H9 (cell line): ENCODE measurements around the gene AOC1. TPM values are rescaled to one million over a fixed set of nuclear protein-coding genes. Genes with fewer than 3 reads are reported as not detected.

Experiments used
- DNase-seq: peaks from one replicate; pipeline ENCODE4 v3.0.0-alpha.2; 2017
- H2AFZ ChIP-seq: one replicate; pipeline ENCODE4 v1.6.1; 2013; ENCODE audit warnings: mild to moderate bottlenecking, low read length, control low read depth, moderate library complexity
- H2AK5ac ChIP-seq: 2 replicates; pipeline ENCODE4 v1.6.1; 2013; ENCODE audit warnings: low read length, control low read depth, mixed read lengths; ENCODE audit not compliant: insufficient read length
- H2BK120ac ChIP-seq: one replicate; pipeline ENCODE4 v1.6.1; 2013; ENCODE audit warnings: low read depth, mild to moderate bottlenecking, low read length, control low read depth, inconsistent platforms; ENCODE audit not compliant: poor library complexity, severe bottlenecking
- H2BK12ac ChIP-seq: 2 replicates; pipeline ENCODE4 v1.6.1; 2013; ENCODE audit warnings: low read length, control low read depth, mixed read lengths, low read depth; ENCODE audit not compliant: insufficient read length
- H2BK15ac ChIP-seq: 2 replicates; pipeline ENCODE4 v1.6.1; 2013; ENCODE audit warnings: low read depth, low read length, control low read depth
- H2BK20ac ChIP-seq: one replicate; pipeline ENCODE4 v1.6.1; 2013; ENCODE audit warnings: low read depth, mild to moderate bottlenecking, low read length, control low read depth, inconsistent platforms; ENCODE audit not compliant: poor library complexity, severe bottlenecking
- H2BK5ac ChIP-seq: 2 replicates; pipeline ENCODE4 v1.6.1; 2013; ENCODE audit warnings: low read length, control low read depth, mixed read lengths; ENCODE audit not compliant: insufficient read length
- H3K14ac ChIP-seq: 2 replicates; pipeline ENCODE4 v1.6.1; 2013; ENCODE audit warnings: low read length, control low read depth; ENCODE audit not compliant: insufficient read depth
- H3K18ac ChIP-seq: 2 replicates; pipeline ENCODE4 v1.6.1; 2013; ENCODE audit warnings: low read depth, mild to moderate bottlenecking, mixed read lengths, low read length, control low read depth; ENCODE audit not compliant: insufficient read length
- H3K23ac ChIP-seq: 2 replicates; pipeline ENCODE4 v1.6.1; 2013; ENCODE audit warnings: low read length, control low read depth, mixed read lengths, low read depth; ENCODE audit not compliant: insufficient read length
- H3K23me2 ChIP-seq: 2 replicates; pipeline ENCODE4 v1.6.1; 2013; ENCODE audit warnings: low read depth, mild to moderate bottlenecking, mixed read lengths, low read length, control low read depth; ENCODE audit not compliant: insufficient read length, poor library complexity, severe bottlenecking
- H3K27ac ChIP-seq: 2 replicates; pipeline ENCODE4 v1.5.1; 2013; ENCODE audit warnings: low read length, control low read depth, mixed read lengths, low read depth; ENCODE audit not compliant: insufficient read length
- H3K27me3 ChIP-seq: 2 replicates; pipeline ENCODE4 v1.6.1; 2013; ENCODE audit warnings: low read length, control low read depth, inconsistent platforms; ENCODE audit not compliant: insufficient read depth
- H3K4ac ChIP-seq: 2 replicates; pipeline ENCODE4 v1.6.1; 2013; ENCODE audit warnings: low read depth, mild to moderate bottlenecking, control low read depth, inconsistent platforms, low read length, moderate library complexity
- H3K4me1 ChIP-seq: 2 replicates; pipeline ENCODE4 v1.6.1; 2013; ENCODE audit warnings: low read length, control low read depth, inconsistent platforms; ENCODE audit not compliant: insufficient read depth
- H3K4me2 ChIP-seq: 2 replicates; pipeline ENCODE4 v1.6.1; 2013; ENCODE audit warnings: low read length, control low read depth, mixed read lengths; ENCODE audit not compliant: insufficient read length, insufficient read depth
- H3K56ac ChIP-seq: 2 replicates; pipeline ENCODE4 v1.6.1; 2013; ENCODE audit warnings: low read depth, mild to moderate bottlenecking, mixed read lengths, low read length, control low read depth; ENCODE audit not compliant: insufficient read length
- H3K79me1 ChIP-seq: 2 replicates; pipeline ENCODE4 v1.6.1; 2013; ENCODE audit warnings: low read depth, mild to moderate bottlenecking, moderate library complexity, low read length, control low read depth, inconsistent platforms; ENCODE audit not compliant: insufficient read depth, poor library complexity, severe bottlenecking
- H3K79me2 ChIP-seq: 2 replicates; pipeline ENCODE4 v1.6.1; 2013; ENCODE audit warnings: low read length, control low read depth, inconsistent platforms; ENCODE audit not compliant: insufficient read depth
- H3K9ac ChIP-seq: 2 replicates; pipeline ENCODE4 v1.6.1; 2013; ENCODE audit warnings: low read length, control low read depth, mixed read lengths; ENCODE audit not compliant: insufficient read length; ENCODE audit errors: extremely low read depth
- H3K9me3 ChIP-seq: one replicate; pipeline ENCODE4 v1.6.1; 2013; ENCODE audit warnings: low read depth, low read length, inconsistent platforms; ENCODE audit not compliant: control insufficient read depth
- H3T11ph ChIP-seq: one replicate; pipeline ENCODE4 v1.6.1; 2013; ENCODE audit warnings: mild to moderate bottlenecking, low read length, control low read depth, inconsistent platforms
- H4K20me1 ChIP-seq: one replicate; pipeline ENCODE4 v1.6.1; 2013; ENCODE audit not compliant: control insufficient read depth, insufficient read length, insufficient read depth
- H4K5ac ChIP-seq: 2 replicates; pipeline ENCODE4 v1.6.1; 2013; ENCODE audit warnings: low read depth, mild to moderate bottlenecking, mixed read lengths, low read length, control low read depth; ENCODE audit not compliant: insufficient read length
- H4K8ac ChIP-seq: replicated peaks from 2 replicates; pipeline ENCODE4 v1.6.1; 2013; ENCODE audit warnings: low read length, control low read depth, mixed read lengths, low read depth; ENCODE audit not compliant: insufficient read length
- H4K91ac ChIP-seq: 2 replicates; pipeline ENCODE4 v1.6.1; 2013; ENCODE audit warnings: low read depth, mild to moderate bottlenecking, moderate library complexity, mixed read lengths, low read length, control low read depth; ENCODE audit not compliant: insufficient read length
- H3K27ac Mint-ChIP-seq, 3 experiments: 2 replicates in 2 of 3; 3 replicates in 1 of 3; pipeline ENCODE4 v1.8.0; 2020 to 2021; ENCODE audit warnings: mixed read lengths in 3 of 3, mild to moderate bottlenecking in 1 of 3, moderate library complexity in 1 of 3
- H3K27me3 Mint-ChIP-seq: 2 replicates; pipeline ENCODE4 v1.8.0; 2021; ENCODE audit warnings: low read depth, mild to moderate bottlenecking, moderate library complexity, mixed read lengths
- H3K36me3 Mint-ChIP-seq, 3 experiments: 2 replicates in 2 of 3; 3 replicates in 1 of 3; pipeline ENCODE4 v1.8.0; 2020 to 2021; ENCODE audit warnings: low read depth in 3 of 3, mixed read lengths in 3 of 3; ENCODE audit not compliant: insufficient read depth in 1 of 3
- H3K4me1 Mint-ChIP-seq, 2 experiments: 2 replicates each; pipeline ENCODE4 v1.8.0; 2020; ENCODE audit warnings: mixed read lengths in 2 of 2
- H3K4me3 Mint-ChIP-seq, 2 experiments: 2 replicates in 1 of 2; 3 replicates in 1 of 2; pipeline ENCODE4 v1.8.0; 2020 to 2021; ENCODE audit warnings: mild to moderate bottlenecking in 2 of 2, mixed read lengths in 2 of 2, moderate library complexity in 1 of 2
- H3K9me3 Mint-ChIP-seq, 2 experiments: 2 replicates in 1 of 2; 3 replicates in 1 of 2; pipeline ENCODE4 v1.8.0; 2020; ENCODE audit warnings: mild to moderate bottlenecking in 2 of 2, mixed read lengths in 2 of 2, moderate library complexity in 1 of 2
- WGBS: extraction: QIAGEN DNeasy Blood & Tissue Kit; methylation state at CpG from one replicate; pipeline ENCODE4 v1.1.7; 2013; ENCODE audit warnings: missing lambda C conversion rate, low lambda C conversion rate, mixed read lengths; ENCODE audit not compliant: insufficient read length; ENCODE audit errors: extremely low coverage; 5-methylcytosine and 5-hydroxymethylcytosine counted together
- total RNA-seq: library from RNA; stranded (reverse); gene quantifications from 2 replicates; pipeline ENCODE4 v1.2.1, GENCODE V29; 2021
- TF ChIP-seq, protein P1 (sequence below): fragments of 200-600 bp; sonication (generic); conservative IDR thresholded peaks from 3 replicates; pipeline ENCODE4 v1.8.0; 2021; ENCODE audit warnings: antibody characterized with exemption, mild to moderate bottlenecking

The AOC1 gene
- total RNA-seq, 1 experiment from 2014 or later = 0.28 TPM

DNA sequence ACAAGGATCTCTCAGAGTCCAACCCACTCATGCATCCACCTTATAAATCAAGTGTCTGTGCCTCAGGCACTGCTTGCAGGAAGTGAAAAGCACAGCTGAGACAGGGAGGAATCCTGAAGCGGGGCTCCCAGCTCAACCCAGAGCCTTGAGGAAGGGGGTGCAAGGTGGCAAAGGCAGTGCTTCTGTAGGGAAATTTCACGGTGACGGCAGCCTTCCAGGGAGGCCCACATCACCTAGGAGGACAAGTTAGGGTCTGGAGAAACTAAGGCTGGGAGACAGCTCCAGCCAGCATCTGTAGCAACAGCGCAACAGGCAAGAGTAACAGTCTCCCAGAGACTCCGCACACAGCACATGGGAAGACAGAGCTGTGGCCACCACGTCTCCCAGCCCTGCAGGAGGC, 2.7 kb downstream of the AOC1 start:
- WGBS = no CpG with 5 or more reads among the region's 6 CpGs
- peak; percentile 14 for DNase-seq

More for the DNA sequence above, 2.7 kb downstream of the AOC1 start:
- H2AFZ ChIP-seq = no peak overlapping the region
- no peaks in the 10 kb centered on the region for H3K4me1 ChIP-seq
- no peak overlapping the region for H3K4ac ChIP-seq
- H4K8ac ChIP-seq = no peak overlapping the region
- no peak overlapping the region for H2BK5ac ChIP-seq
- no peaks in the 10 kb centered on the region for H3K36me3 Mint-ChIP-seq
- no peaks in the 10 kb centered on the region for H4K20me1 ChIP-seq
- no peak overlapping the region for H3K18ac ChIP-seq
- H3K9ac ChIP-seq = no peak overlapping the region
- TF ChIP-seq, protein P1, sequence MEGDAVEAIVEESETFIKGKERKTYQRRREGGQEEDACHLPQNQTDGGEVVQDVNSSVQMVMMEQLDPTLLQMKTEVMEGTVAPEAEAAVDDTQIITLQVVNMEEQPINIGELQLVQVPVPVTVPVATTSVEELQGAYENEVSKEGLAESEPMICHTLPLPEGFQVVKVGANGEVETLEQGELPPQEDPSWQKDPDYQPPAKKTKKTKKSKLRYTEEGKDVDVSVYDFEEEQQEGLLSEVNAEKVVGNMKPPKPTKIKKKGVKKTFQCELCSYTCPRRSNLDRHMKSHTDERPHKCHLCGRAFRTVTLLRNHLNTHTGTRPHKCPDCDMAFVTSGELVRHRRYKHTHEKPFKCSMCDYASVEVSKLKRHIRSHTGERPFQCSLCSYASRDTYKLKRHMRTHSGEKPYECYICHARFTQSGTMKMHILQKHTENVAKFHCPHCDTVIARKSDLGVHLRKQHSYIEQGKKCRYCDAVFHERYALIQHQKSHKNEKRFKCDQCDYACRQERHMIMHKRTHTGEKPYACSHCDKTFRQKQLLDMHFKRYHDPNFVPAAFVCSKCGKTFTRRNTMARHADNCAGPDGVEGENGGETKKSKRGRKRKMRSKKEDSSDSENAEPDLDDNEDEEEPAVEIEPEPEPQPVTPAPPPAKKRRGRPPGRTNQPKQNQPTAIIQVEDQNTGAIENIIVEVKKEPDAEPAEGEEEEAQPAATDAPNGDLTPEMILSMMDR = no peak
- no peak overlapping the region for H3K4me2 ChIP-seq
- no peak overlapping the region for H3K27ac ChIP-seq
- no peak overlapping the region for H4K91ac ChIP-seq
- H3K27ac Mint-ChIP-seq = no peak overlapping the region; a peak in 1 of 7 replicates
- no peaks in the 10 kb centered on the region for H3K23me2 ChIP-seq
- no peaks in the 10 kb centered on the region for H3K79me2 ChIP-seq
- no peak overlapping the region for H2AK5ac ChIP-seq
- H2BK120ac ChIP-seq = no peak overlapping the region
- peaks cover 7 to 17% of the 10 kb centered on the region in 2 experiments for H3K4me1 Mint-ChIP-seq
- no peak overlapping the region for H4K5ac ChIP-seq
- no peaks in the 10 kb centered on the region for H3K79me1 ChIP-seq
- no peaks in the 10 kb centered on the region for H3K9me3 Mint-ChIP-seq
- H2BK12ac ChIP-seq = no peak overlapping the region
- no peaks in the 10 kb centered on the region for H3K9me3 ChIP-seq
- no peak overlapping the region; the same call in 1 of the 2 replicates for H3K14ac ChIP-seq
- no peak overlapping the region for H2BK20ac ChIP-seq
- no peak overlapping the region for H3K23ac ChIP-seq
- no peaks in the 10 kb centered on the region for H3K27me3 ChIP-seq
- no peak overlapping the region for H3T11ph ChIP-seq
- no peak overlapping the region for H3K4me3 Mint-ChIP-seq
- no peak overlapping the region for H2BK15ac ChIP-seq
- H3K56ac ChIP-seq = no peak overlapping the region
- H3K27me3 Mint-ChIP-seq = peaks cover 21% of the 10 kb centered on the region
